GM23338 (cell line): Measurements from ENCODE around the gene OR5B21. TPM values are rescaled to one million over a fixed set of nuclear protein-coding genes. Genes with fewer than 3 reads are reported as not detected.

Experiments
- ATAC-seq: fragments of 200-7000 bp; cut with Tn5 transposase; 3 replicates; pipeline ENCODE4 v1.9.1; 2020
- DNase-seq: peaks from one replicate; pipeline ENCODE4 v3.0.0-alpha.2; 2015; ENCODE audit warnings: low spot score
- H2AFZ ChIP-seq: fragments of 200-600 bp; sonication (generic); 2 replicates; pipeline ENCODE4 v1.8.0; 2016; ENCODE audit warnings: antibody characterized with exemption, mild to moderate bottlenecking, moderate library complexity
- H3F3A ChIP-seq: fragments of 200-600 bp; sonication (generic); replicated peaks from 2 replicates; pipeline ENCODE4 v1.8.0; 2017; ENCODE audit warnings: antibody characterized with exemption, mixed run types, low read depth
- H3K27ac ChIP-seq: fragments of 200-600 bp; sonication (generic); 2 replicates; pipeline ENCODE4 v1.6.1; 2016; ENCODE audit warnings: low read depth
- H3K27me3 ChIP-seq: fragments of 200-600 bp; sonication (generic); 2 replicates; pipeline ENCODE4 v1.8.0; 2016; ENCODE audit warnings: mild to moderate bottlenecking, mixed run types, moderate library complexity; ENCODE audit not compliant: insufficient read depth
- H3K36me3 ChIP-seq: fragments of 200-600 bp; sonication (generic); 2 replicates; pipeline ENCODE4 v1.8.0; 2016; ENCODE audit warnings: mild to moderate bottlenecking; ENCODE audit not compliant: insufficient read depth
- H3K4me1 ChIP-seq: fragments of 200-600 bp; sonication (generic); 2 replicates; pipeline ENCODE4 v1.8.0; 2016; ENCODE audit warnings: mild to moderate bottlenecking, moderate library complexity; ENCODE audit not compliant: insufficient read depth
- H3K4me2 ChIP-seq: fragments of 200-600 bp; sonication (generic); 2 replicates; pipeline ENCODE4 v1.7.1; 2017; ENCODE audit warnings: mixed run types
- H3K4me3 ChIP-seq: fragments of 200-600 bp; sonication (generic); 2 replicates; pipeline ENCODE4 v1.6.1; 2016; ENCODE audit warnings: mixed run types
- H3K79me2 ChIP-seq: fragments of 200-600 bp; sonication (generic); replicated peaks from 2 replicates; pipeline ENCODE4 v1.8.0; 2017; ENCODE audit warnings: mild to moderate bottlenecking; ENCODE audit not compliant: insufficient read depth
- H3K9me2 ChIP-seq: fragments of 200-600 bp; sonication (generic); 2 replicates; pipeline ENCODE4 v1.8.0; 2017; ENCODE audit not compliant: insufficient read depth
- H4K20me1 ChIP-seq: fragments of 200-600 bp; sonication (generic); replicated peaks from 2 replicates; pipeline ENCODE4 v1.8.0; 2017; ENCODE audit warnings: mild to moderate bottlenecking; ENCODE audit not compliant: insufficient read depth
- H3K27ac Mint-ChIP-seq: 2 replicates; pipeline ENCODE4 v1.8.0; 2020; ENCODE audit warnings: inconsistent platforms, mild to moderate bottlenecking, moderate library complexity, mixed read lengths
- H3K27me3 Mint-ChIP-seq: 3 replicates; pipeline ENCODE4 v1.8.0; 2022; ENCODE audit warnings: low read depth, mild to moderate bottlenecking, moderate library complexity, mixed read lengths, inconsistent platforms; ENCODE audit not compliant: insufficient read depth, poor library complexity
- H3K36me3 Mint-ChIP-seq: 3 replicates; pipeline ENCODE4 v1.8.0; 2021; ENCODE audit warnings: low read depth, mild to moderate bottlenecking, inconsistent platforms, moderate library complexity, mixed read lengths
- H3K4me1 Mint-ChIP-seq: 3 replicates; pipeline ENCODE4 v1.8.0; 2020; ENCODE audit warnings: mild to moderate bottlenecking, inconsistent platforms, mixed read lengths
- H3K4me3 Mint-ChIP-seq: 3 replicates; pipeline ENCODE4 v1.8.0; 2021; ENCODE audit warnings: moderate library complexity, mild to moderate bottlenecking, inconsistent platforms, mixed read lengths
- H3K9me3 Mint-ChIP-seq: 3 replicates; pipeline ENCODE4 v1.8.0; 2020; ENCODE audit warnings: moderate library complexity, mild to moderate bottlenecking, inconsistent platforms, mixed read lengths
- CREB1 ChIP-seq: fragments of 250-450 bp; sonication (Bioruptor Pico); IDR thresholded peaks from 2 replicates; pipeline ENCODE4 v1.5.0; 2020; ENCODE audit warnings: low read depth, mild to moderate bottlenecking, moderate library complexity
- ETS1 ChIP-seq: IDR thresholded peaks from 2 replicates; pipeline ENCODE4 v1.6.1; 2016; ENCODE audit warnings: antibody characterized with exemption
- EZH2phosphoT487 ChIP-seq: fragments of 200-600 bp; sonication (generic); IDR thresholded peaks from one replicate; pipeline ENCODE4 v1.8.1; 2018; ENCODE audit warnings: antibody characterized with exemption; ENCODE audit not compliant: unreplicated experiment
- JUNB ChIP-seq: IDR thresholded peaks from one replicate; pipeline ENCODE4 v1.6.1; 2016; ENCODE audit warnings: antibody characterized with exemption; ENCODE audit not compliant: unreplicated experiment
- NANOG ChIP-seq: IDR thresholded peaks from 2 replicates; pipeline ENCODE4 v1.6.1; 2016; ENCODE audit warnings: antibody characterized with exemption, borderline replicate concordance
- POLR2AphosphoS5 ChIP-seq: IDR thresholded peaks from 2 replicates; pipeline ENCODE4 v1.6.1; 2016; ENCODE audit warnings: antibody characterized with exemption, low read depth
- STAT1 ChIP-seq: IDR thresholded peaks from one replicate; pipeline ENCODE4 v1.6.1; 2016; ENCODE audit warnings: antibody characterized with exemption; ENCODE audit not compliant: unreplicated experiment
- ZNF114 ChIP-seq: fragments of 250-450 bp; sonication (Bioruptor Pico); IDR thresholded peaks from 2 replicates; pipeline ENCODE4 v1.5.0; 2020; ENCODE audit warnings: mild to moderate bottlenecking, moderate library complexity
- ZNF331 ChIP-seq: fragments of 250-450 bp; sonication (Bioruptor Pico); IDR thresholded peaks from 2 replicates; pipeline ENCODE4 v1.5.0; 2020; ENCODE audit warnings: low read depth, mild to moderate bottlenecking, moderate library complexity
- ZNF462 ChIP-seq: fragments of 250-450 bp; sonication (Bioruptor Pico); IDR thresholded peaks from 2 replicates; pipeline ENCODE4 v1.5.0; 2020; ENCODE audit warnings: mild to moderate bottlenecking, moderate library complexity
- polyA plus RNA-seq: library from polyadenylated mRNA; unstranded; fragments of >200 nt; fragmentation: Nextera tagmentation; extraction: Ambion mirVana; gene quantifications from 2 replicates; pipeline ENCODE4 v1.2.1, GENCODE V29; 2016
- total RNA-seq: library from RNA; depleted of rRNA; stranded (reverse); fragments of >200 nt; shearing (Covaris generic); gene quantifications from 2 replicates; pipeline ENCODE4 v1.2.3, GENCODE V29; 2014

OR5B21 gene
- total and polyA plus RNA-seq, 2 experiments from 2014 or later: not detected

- TF ChIP-seq ZNF462 (CRISPR knock-in tag): no peak
- TF ChIP-seq EZH2phosphoT487: no peak
- TF ChIP-seq NANOG: no peak
- TF ChIP-seq ETS1: no peak
- TF ChIP-seq CREB1 (CRISPR knock-in tag): no peak
- no peak for TF ChIP-seq ZNF331 (CRISPR knock-in tag)
- no peak for TF ChIP-seq JUNB
- no peak for TF ChIP-seq POLR2AphosphoS5
Measured at GRCh38 chr11:58505849-58506248, 2.1 kb downstream of the OR5B21 start (continued).

GRCh38 chr11:58504232-58504631 lies 3.7 kb downstream of the OR5B21 start:
- ATAC-seq: no peak
- H2AFZ ChIP-seq: no peak overlapping the region
- Mint-ChIP-seq H3K27me3 (peaks cover 3% of the 10 kb centered on the region), H3K9me3 (no peaks in the 10 kb centered on the region), H3K36me3 (no peaks in the 10 kb centered on the region), H3K27ac (no peak overlapping the region), H3K4me3 (no peak overlapping the region), H3K4me1 (peaks cover 4% of the 10 kb centered on the region; the same call in 2 of the 3 replicates)
- no peaks in the 10 kb centered on the region for H3K79me2 ChIP-seq
- no peaks in the 10 kb centered on the region for H3K27me3 ChIP-seq
- no peak overlapping the region for H3K4me3 ChIP-seq
- H3K27ac ChIP-seq: no peak overlapping the region
- H4K20me1 ChIP-seq: no peaks in the 10 kb centered on the region
- H3K4me1 ChIP-seq: no peaks in the 10 kb centered on the region; the same call in 1 of the 2 replicates
- H3K9me2 ChIP-seq: no peaks in the 10 kb centered on the region; the same call in 1 of the 2 replicates
- no peak for DNase-seq
- H3K4me2 ChIP-seq: no peak overlapping the region
- no peaks in the 10 kb centered on the region for H3F3A ChIP-seq
- no peaks in the 10 kb centered on the region for H3K36me3 ChIP-seq
- TF ChIP-seq STAT1: no peak
- no peak for TF ChIP-seq NANOG
- no peak for TF ChIP-seq ZNF462 (CRISPR knock-in tag)
- TF ChIP-seq ZNF114 (CRISPR knock-in tag): no peak
- TF ChIP-seq ZNF331 (CRISPR knock-in tag): no peak
